ENCODE data around the gene TTLL11. TPM values are rescaled to one million over a fixed set of nuclear protein-coding genes. Genes with fewer than 3 reads are reported as not detected.

TTLL11 gene
- total RNA-seq, 6 experiments from 2014 or later = 3.2 to 5.2 (median 4.1) TPM

DNA sequence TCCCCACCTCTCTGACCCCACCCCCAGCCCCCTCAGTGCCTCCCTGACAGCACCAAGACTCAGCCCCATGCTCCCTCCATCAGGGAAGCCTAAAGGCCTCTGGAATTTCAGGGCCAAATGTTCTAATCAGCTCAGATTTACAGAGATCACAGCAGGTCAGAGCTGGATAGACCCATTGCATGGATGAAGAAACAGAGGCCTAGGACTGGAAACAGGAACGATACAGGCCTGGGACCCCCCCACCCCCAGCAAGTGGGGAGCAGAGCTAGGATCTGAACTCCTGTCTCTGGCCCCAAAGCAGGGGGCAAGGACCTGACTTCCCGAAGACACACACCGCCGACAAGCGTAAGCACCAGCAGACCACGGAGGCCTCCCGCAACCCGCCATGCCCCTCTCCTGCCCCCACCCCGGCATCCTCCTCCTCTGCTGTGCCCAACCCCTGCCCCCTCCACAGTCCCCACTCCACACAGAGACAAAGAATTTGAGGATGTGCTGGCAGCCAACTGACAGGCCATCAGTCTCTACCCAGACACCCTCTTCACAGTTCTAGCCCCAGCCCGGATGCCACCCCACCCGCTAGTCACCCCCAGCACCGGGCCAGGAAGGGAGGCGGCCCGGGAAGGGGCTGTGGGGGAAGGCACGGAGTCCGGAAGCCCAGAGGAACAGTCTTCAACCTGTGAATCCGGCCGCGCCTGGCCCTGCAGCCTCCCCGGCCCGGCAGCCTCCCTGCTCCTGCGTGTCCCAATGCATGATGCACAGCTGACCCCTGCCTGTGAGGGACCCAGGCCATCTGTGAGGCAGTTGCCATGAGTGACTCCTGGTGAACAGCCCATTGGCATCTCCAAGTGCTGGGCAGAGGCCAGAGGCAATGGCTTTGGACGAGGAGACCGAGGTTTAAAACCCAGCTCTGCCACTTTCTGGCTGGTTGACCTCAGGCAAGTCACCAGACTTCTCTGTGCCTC is 35.2 kb upstream of the TTLL11 start:
- TF ChIP-seq, protein P1, sequence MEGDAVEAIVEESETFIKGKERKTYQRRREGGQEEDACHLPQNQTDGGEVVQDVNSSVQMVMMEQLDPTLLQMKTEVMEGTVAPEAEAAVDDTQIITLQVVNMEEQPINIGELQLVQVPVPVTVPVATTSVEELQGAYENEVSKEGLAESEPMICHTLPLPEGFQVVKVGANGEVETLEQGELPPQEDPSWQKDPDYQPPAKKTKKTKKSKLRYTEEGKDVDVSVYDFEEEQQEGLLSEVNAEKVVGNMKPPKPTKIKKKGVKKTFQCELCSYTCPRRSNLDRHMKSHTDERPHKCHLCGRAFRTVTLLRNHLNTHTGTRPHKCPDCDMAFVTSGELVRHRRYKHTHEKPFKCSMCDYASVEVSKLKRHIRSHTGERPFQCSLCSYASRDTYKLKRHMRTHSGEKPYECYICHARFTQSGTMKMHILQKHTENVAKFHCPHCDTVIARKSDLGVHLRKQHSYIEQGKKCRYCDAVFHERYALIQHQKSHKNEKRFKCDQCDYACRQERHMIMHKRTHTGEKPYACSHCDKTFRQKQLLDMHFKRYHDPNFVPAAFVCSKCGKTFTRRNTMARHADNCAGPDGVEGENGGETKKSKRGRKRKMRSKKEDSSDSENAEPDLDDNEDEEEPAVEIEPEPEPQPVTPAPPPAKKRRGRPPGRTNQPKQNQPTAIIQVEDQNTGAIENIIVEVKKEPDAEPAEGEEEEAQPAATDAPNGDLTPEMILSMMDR (IDR thresholded peaks at IDR 0.05) = no peak
- TF ChIP-seq POLR2A (IDR thresholded peaks at IDR 0.05) = no peak
- 62% methylated on average over 10 of the region's 24 CpGs for WGBS (ENCODE audit: insufficient coverage, low coverage, low lambda C conversion rate, missing lambda C conversion rate)
- Histone ChIP-seq H3K27ac (no peak overlapping the region), H3K4me3 (no peak overlapping the region), H3K4me1 (peaks cover 0 to 4% (median 0%) of the 10 kb centered on the region in 4 donors), H3K27me3 (no peaks in the 10 kb centered on the region), H3K36me3 (no peaks in the 10 kb centered on the region), H3K9me3 (no peaks in the 10 kb centered on the region)
- ATAC-seq = peak in 3 of 4 donors; percentile 11 to 29 (median 21)
- intact Hi-C loops (cut with DNase I) = loop anchor here (5.0 to 10.0 kb wide), 3 partner anchors 219 to 327 kb away; no protein-coding TSS in a partner anchor
- DNase-seq = peak in 1 of 3 donors; percentile 27

DNA sequence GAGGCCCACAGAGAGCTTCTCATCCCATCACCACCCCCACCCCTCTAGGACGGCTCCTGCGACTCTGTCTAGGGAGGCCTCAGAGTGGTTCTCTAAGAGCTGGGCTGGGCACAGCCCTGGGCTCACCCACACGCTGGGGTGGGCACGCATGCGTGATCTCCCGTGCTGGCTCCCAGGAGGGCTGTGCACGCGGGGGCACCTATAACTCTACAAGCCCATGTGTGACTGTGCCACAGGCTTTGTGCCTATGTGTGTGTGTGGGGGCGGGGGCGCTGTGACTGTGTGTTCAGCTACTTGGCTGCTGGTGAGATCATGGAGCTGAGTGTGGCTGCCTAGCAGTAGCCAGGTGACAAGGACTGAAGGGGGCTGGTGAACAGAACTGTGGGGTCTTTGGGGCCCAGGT is 34.3 kb upstream of the TTLL11 start:
- ATAC-seq (no peak), DNase-seq (no peak)
- intact Hi-C loops (cut with DNase I) = loop anchor here (5.0 to 10.0 kb wide), 3 partner anchors 220 to 327 kb away; no protein-coding TSS in a partner anchor
- Histone ChIP-seq H3K4me1 (peaks cover 0 to 4% (median 0%) of the 10 kb centered on the region in 4 donors), H3K4me3 (no peak overlapping the region), H3K36me3 (no peaks in the 10 kb centered on the region), H3K27me3 (no peaks in the 10 kb centered on the region), H3K9me3 (no peaks in the 10 kb centered on the region), H3K27ac (no peak overlapping the region)
- TF ChIP-seq, protein P1 (IDR thresholded peaks at IDR 0.05) = no peak
- no peak for TF ChIP-seq POLR2A (IDR thresholded peaks at IDR 0.05)
- no CpG with 5 or more reads among the region's 10 CpGs for WGBS (ENCODE audit: insufficient coverage, low coverage, low lambda C conversion rate, missing lambda C conversion rate)

DNA sequence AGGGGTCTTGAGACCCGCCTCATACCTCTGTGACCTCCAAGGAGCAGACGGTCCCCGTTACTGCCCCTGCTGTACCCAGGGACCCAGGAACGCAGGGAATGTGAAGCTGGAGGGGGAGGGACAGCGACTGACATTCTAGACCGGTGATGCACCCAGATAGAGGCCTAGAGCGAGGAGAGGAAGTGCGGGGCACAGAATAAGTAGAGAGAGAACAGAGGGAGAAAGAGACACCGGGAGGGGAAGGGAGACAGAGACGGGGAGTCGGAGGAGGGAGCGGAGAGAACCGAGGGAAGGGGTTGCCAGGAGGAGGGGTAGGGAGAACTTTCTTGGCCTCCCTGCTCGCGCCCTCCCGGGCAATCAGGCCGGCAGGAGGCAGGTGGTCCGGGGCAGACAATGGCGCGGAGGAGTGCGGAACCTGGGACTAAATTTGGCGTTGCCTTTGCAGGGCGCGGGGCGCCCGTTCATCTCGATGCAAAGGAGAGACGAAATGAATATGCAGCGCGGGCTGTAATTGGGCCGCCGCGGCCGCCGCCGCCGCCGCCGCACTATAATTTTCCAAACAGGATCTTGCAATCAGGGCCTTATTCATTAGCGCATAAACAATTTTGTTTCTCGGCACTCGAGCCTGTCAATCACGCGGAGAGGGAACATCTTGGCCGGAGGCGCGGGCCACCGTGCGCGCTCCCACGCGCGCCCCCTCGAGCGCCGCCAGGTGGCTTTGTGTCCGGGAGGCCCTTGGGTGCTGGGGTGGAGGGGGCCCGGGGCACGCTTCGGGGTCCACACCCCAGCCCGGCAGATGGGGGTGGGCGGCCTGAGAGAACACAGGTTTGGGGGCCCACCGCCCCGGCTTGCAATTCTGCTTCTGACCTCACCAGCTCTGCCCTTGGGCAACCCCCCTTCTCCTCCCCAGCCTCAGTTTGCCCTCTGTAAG is 33.5 kb upstream of the TTLL11 start:
- no peaks in the 10 kb centered on the region for H3K27me3 ChIP-seq
- H3K4me3 ChIP-seq = no peak overlapping the region
- H3K9me3 ChIP-seq = no peaks in the 10 kb centered on the region
- no peak for DNase-seq
- H3K27ac ChIP-seq = no peak overlapping the region
- peaks cover 0 to 4% (median 0%) of the 10 kb centered on the region in 4 donors for H3K4me1 ChIP-seq
- no peaks in the 10 kb centered on the region for H3K36me3 ChIP-seq
- TF ChIP-seq, protein P1 (IDR thresholded peaks at IDR 0.05) = no peak
- no peak for TF ChIP-seq POLR2A (IDR thresholded peaks at IDR 0.05)
- WGBS (ENCODE audit: insufficient coverage, low coverage, low lambda C conversion rate, missing lambda C conversion rate) = 8% methylated on average over 28 of the region's 64 CpGs
- ATAC-seq = no peak
- intact Hi-C loops (cut with DNase I) = loop anchor here (5.0 to 10.0 kb wide), 3 partner anchors 221 to 328 kb away; no protein-coding TSS in a partner anchor

All from right lobe of liver (tissue), 6 donors.